Fibroblast of skin of abdomen (primary cell): ENCODE measurements around the gene LAMC3.
A peak's percentile ranks its signal among the peaks of the same experiment; 100 is the strongest.

Experiments
- DNase-seq: peaks from one replicate; pipeline ENCODE4 v3.0.0-alpha.2; 2013

Gene LAMC3

GRCh38 chr9:131125288-131126058, 116.5 kb downstream of the LAMC3 start, which contains the start of gene NUP214:
Gene NUP214 (plus strand): TSS chr9:131125586. CDS start chr9:131125705, 119 bp downstream.
- peak; percentile 97 for DNase-seq

DNA sequence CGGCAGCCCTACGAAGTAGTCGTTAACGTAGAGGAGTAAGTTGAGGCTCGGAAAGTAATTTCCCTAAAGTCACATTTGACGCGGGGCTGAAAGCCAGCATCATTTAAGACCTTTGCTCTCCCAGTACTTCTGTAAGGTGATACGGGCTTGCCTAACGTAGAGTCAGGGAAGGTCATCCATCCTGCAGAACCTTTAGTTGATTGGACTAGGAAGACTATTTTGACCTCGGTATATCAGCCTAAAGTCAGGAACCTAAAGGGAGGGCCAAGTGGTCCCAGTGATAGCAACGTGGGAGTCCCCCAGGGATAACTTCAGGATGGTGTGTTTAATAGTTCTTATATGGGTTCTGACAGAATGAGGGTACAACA, 117.1 kb downstream of the LAMC3 start:
- DNase-seq, result no peak

- no peak for DNase-seq
These were observed 120.2 kb downstream of the LAMC3 start for GRCh38 chr9:131129183-131129582.

GRCh38 chr9:131138676-131139075, 129.7 kb downstream of the LAMC3 start:
- no peak for DNase-seq

GRCh38 chr9:131140112-131140511, 131.1 kb downstream of the LAMC3 start:
- DNase-seq, result no peak

DNA sequence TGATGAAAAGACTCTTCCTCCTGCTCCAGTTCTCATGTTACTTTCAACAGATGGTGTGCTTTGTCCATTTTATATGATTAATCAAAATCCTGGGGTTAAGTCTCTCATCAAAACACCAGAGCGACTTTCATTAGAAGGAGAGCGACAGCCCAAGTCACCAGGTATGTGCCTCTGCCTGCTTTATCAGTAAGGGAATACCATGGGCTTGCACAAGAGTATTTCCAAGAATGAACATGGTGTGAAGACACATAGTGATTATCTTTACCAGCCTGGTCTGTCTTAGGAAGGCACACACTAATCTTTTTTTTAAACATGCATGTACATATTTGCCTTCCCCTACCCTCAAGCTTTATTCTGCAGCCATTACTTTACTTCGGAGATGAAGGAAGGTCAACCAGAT, 131.6 kb downstream of the LAMC3 start:
- DNase-seq, result no peak

- DNase-seq, result no peak
These were observed 133.2 kb downstream of the LAMC3 start for GRCh38 chr9:131142160-131142559.
